HL-60 (cell line): ENCODE data around the gene ENPP4.

ENCODE experiments used
- DNase-seq, 2 experiments: peaks; one replicate each; pipeline ENCODE4 v3.0.0-alpha.2; 2010 to 2020; ENCODE audit warnings: low read depth in 1 of 2, low spot score in 1 of 2
- H3K27ac ChIP-seq: fragments of 250-450 bp; sonication (Bioruptor Pico); replicated peaks from 2 replicates; pipeline ENCODE4 v1.5.1; 2020; ENCODE audit warnings: mild to moderate bottlenecking, moderate library complexity
- H3K27me3 ChIP-seq: fragments of 250-450 bp; sonication (Bioruptor Pico); 2 replicates; pipeline ENCODE4 v1.5.1; 2021; ENCODE audit warnings: mild to moderate bottlenecking, moderate library complexity; ENCODE audit not compliant: insufficient read depth, poor library complexity, severe bottlenecking
- H3K4me3 ChIP-seq: replicated peaks from 2 replicates; pipeline ENCODE4 v1.5.1; 2011; ENCODE audit warnings: mild to moderate bottlenecking, control low read depth, low read length; ENCODE audit not compliant: insufficient read depth
- GABPA ChIP-seq: IDR thresholded peaks from 2 replicates; pipeline ENCODE4 v1.6.1; 2012; ENCODE audit warnings: low read depth
- POLR2AphosphoS5 ChIP-seq: IDR thresholded peaks from 2 replicates; pipeline ENCODE4 v1.6.1; 2012; ENCODE audit warnings: low read depth
- REST ChIP-seq: IDR thresholded peaks from 2 replicates; pipeline ENCODE4 v1.6.1; 2012; ENCODE audit warnings: low read depth; ENCODE audit not compliant: insufficient replicate concordance
- SPI1 ChIP-seq: IDR thresholded peaks from 2 replicates; pipeline ENCODE4 v1.6.1; 2012; ENCODE audit warnings: low read depth, mild to moderate bottlenecking, borderline replicate concordance
- TF ChIP-seq, protein P1 (sequence below): IDR thresholded peaks from one replicate; pipeline ENCODE4 v1.5.1; 2011; ENCODE audit warnings: low read length, control low read depth, inconsistent platforms; ENCODE audit not compliant: insufficient read depth

ENPP4 gene

GRCh38 chr6:46091080-46091478 is 38.7 kb upstream of the ENPP4 start:
- H3K27ac ChIP-seq, result no peak overlapping the region
- DNase-seq, result no peak
- H3K4me3 ChIP-seq, result no peak overlapping the region
- H3K27me3 ChIP-seq, result no peaks in the 10 kb centered on the region
- TF ChIP-seq REST, result no peak
- no peak for TF ChIP-seq SPI1

- H3K27me3 ChIP-seq, result no peaks in the 10 kb centered on the region
- H3K4me3 ChIP-seq, result no peak overlapping the region
- no peak for DNase-seq
- H3K27ac ChIP-seq, result no peak overlapping the region
- TF ChIP-seq REST, result no peak
- TF ChIP-seq, protein P1, sequence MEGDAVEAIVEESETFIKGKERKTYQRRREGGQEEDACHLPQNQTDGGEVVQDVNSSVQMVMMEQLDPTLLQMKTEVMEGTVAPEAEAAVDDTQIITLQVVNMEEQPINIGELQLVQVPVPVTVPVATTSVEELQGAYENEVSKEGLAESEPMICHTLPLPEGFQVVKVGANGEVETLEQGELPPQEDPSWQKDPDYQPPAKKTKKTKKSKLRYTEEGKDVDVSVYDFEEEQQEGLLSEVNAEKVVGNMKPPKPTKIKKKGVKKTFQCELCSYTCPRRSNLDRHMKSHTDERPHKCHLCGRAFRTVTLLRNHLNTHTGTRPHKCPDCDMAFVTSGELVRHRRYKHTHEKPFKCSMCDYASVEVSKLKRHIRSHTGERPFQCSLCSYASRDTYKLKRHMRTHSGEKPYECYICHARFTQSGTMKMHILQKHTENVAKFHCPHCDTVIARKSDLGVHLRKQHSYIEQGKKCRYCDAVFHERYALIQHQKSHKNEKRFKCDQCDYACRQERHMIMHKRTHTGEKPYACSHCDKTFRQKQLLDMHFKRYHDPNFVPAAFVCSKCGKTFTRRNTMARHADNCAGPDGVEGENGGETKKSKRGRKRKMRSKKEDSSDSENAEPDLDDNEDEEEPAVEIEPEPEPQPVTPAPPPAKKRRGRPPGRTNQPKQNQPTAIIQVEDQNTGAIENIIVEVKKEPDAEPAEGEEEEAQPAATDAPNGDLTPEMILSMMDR, result no peak
- no peak for TF ChIP-seq POLR2AphosphoS5
- TF ChIP-seq GABPA, result no peak
- TF ChIP-seq SPI1, result no peak
These were observed 34.5 kb upstream of the ENPP4 start for GRCh38 chr6:46095251-46095650.

DNA sequence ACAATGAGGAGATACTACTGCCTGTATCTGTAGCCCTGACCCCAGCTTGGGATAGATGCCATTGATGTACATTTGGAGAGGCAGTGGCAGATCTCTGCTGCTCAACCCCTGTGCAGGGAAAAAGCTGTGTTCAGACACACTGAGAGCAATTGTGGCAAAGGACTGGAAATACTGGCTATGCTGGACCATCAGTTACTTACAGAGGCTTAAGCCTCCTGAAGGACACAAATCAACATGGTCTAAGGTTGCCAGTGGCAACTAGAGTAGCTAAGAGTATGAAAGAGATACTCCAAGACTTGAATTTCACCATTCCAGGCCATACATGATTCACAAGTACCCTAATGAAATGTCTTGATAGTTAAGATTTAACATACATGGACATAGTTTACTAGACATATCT is 32.4 kb upstream of the ENPP4 start:
- H3K4me3 ChIP-seq, result no peak overlapping the region
- TF ChIP-seq REST (no peak), GABPA (no peak), POLR2AphosphoS5 (no peak), SPI1 (no peak)
- TF ChIP-seq, protein P1, result no peak
- DNase-seq, result no peak
- no peak overlapping the region for H3K27ac ChIP-seq
- no peaks in the 10 kb centered on the region for H3K27me3 ChIP-seq

- Histone ChIP-seq H3K27me3 (no peaks in the 10 kb centered on the region), H3K27ac (no peak overlapping the region), H3K4me3 (no peak overlapping the region)
- TF ChIP-seq SPI1 (no peak), GABPA (no peak), REST (no peak), POLR2AphosphoS5 (no peak)
- TF ChIP-seq, protein P1, result no peak
- DNase-seq, result no peak
These were observed 31.1 kb upstream of the ENPP4 start for GRCh38 chr6:46098678-46099077.
